GM19438 (cell line): ENCODE data around the gene ULK4.
"Not testable (repeated sequence)": the region's sequence is repeated elsewhere in the genome, so short reads cannot be mapped to it uniquely, and the experiment has no call there.

ENCODE experiments used
- ATAC-seq: cut with Tn5 transposase; IDR thresholded peaks from one replicate; pipeline ENCODE4 v1.9.1; 2021; ENCODE audit warnings: low read depth; ENCODE audit not compliant: unreplicated experiment

Gene ULK4

GRCh38 chr3:41457176-41457575 is 504.7 kb downstream of the ULK4 start:
- no peak for ATAC-seq

- ATAC-seq, result no peak
Measured at GRCh38 chr3:41456162-41456561, 505.7 kb downstream of the ULK4 start.

GRCh38 chr3:41453618-41454017 is 508.3 kb downstream of the ULK4 start:
- ATAC-seq, result not testable (repeated sequence)

GRCh38 chr3:41450416-41451231 is 511.3 kb downstream of the ULK4 start:
- no peak for ATAC-seq

- ATAC-seq, result no peak
Measured at GRCh38 chr3:41448396-41448795, 513.5 kb downstream of the ULK4 start.

GRCh38 chr3:41447701-41448100 is 514.2 kb downstream of the ULK4 start:
- no peak for ATAC-seq

- ATAC-seq, result not testable (repeated sequence)
Measured at GRCh38 chr3:41446316-41446715, 515.6 kb downstream of the ULK4 start.

GRCh38 chr3:41441568-41441967 is 520.3 kb downstream of the ULK4 start:
- no peak for ATAC-seq

GRCh38 chr3:41441139-41441538 is 520.8 kb downstream of the ULK4 start:
- no peak for ATAC-seq

- ATAC-seq, result no peak
Measured at GRCh38 chr3:41436983-41437382, 524.9 kb downstream of the ULK4 start.

GRCh38 chr3:41434781-41435180 is 527.1 kb downstream of the ULK4 start:
- ATAC-seq, result no peak

GRCh38 chr3:41431386-41431785 is 530.5 kb downstream of the ULK4 start:
- ATAC-seq, result no peak

- ATAC-seq, result no peak
Measured at GRCh38 chr3:41430886-41431285, 531.0 kb downstream of the ULK4 start.

GRCh38 chr3:41430391-41430790 is 531.5 kb downstream of the ULK4 start:
- no peak for ATAC-seq

- ATAC-seq, result no peak
Measured at GRCh38 chr3:41426485-41426884, 535.4 kb downstream of the ULK4 start.

- no peak for ATAC-seq
Measured at GRCh38 chr3:41424543-41425300, 537.2 kb downstream of the ULK4 start.

- ATAC-seq, result no peak
Measured at GRCh38 chr3:41419809-41420208, 542.1 kb downstream of the ULK4 start.

- no peak for ATAC-seq
Measured at GRCh38 chr3:41418961-41419691, 542.8 kb downstream of the ULK4 start.

- ATAC-seq, result no peak
Measured at GRCh38 chr3:41417574-41417973, 544.3 kb downstream of the ULK4 start.

GRCh38 chr3:41411065-41411464 is 550.8 kb downstream of the ULK4 start:
- no peak for ATAC-seq

- ATAC-seq, result no peak
Measured at GRCh38 chr3:41405466-41405865, 556.4 kb downstream of the ULK4 start.
